NCI-H345 (cell line): ENCODE results near the gene CSNK1A1L.
"Not testable (repeated sequence)": the region's sequence is repeated elsewhere in the genome, so short reads cannot be mapped to it uniquely, and the experiment has no call there.

Experiments used
- DNase-seq: peaks from one replicate; lab custom pipeline; 2025; lab: John Stamatoyannopoulos, UW

CSNK1A1L gene

GRCh38 chr13:37058910-37059847 is 46.3 kb downstream of the CSNK1A1L start, which contains the start of gene SUPT20H:
Gene SUPT20H (minus strand): TSS chr13:37059688. CDS start chr13:37051490, 8,198 bp downstream.
- DNase-seq: peak; percentile 88

- not testable (repeated sequence) for DNase-seq
Measured at GRCh38 chr13:37056228-37056627, 49.2 kb downstream of the CSNK1A1L start.
